GM12872 (cell line): ENCODE results near the gene GABRR2.
A peak's percentile ranks its signal among the peaks of the same experiment; 100 is the strongest.

Experiments used
- TF ChIP-seq, protein P1 (sequence below): IDR thresholded peaks from 3 replicates; pipeline ENCODE4 v1.5.1; 2011; ENCODE audit warnings: low read depth, mild to moderate bottlenecking, low read length, moderate library complexity; ENCODE audit not compliant: insufficient read depth

The GABRR2 gene

DNA sequence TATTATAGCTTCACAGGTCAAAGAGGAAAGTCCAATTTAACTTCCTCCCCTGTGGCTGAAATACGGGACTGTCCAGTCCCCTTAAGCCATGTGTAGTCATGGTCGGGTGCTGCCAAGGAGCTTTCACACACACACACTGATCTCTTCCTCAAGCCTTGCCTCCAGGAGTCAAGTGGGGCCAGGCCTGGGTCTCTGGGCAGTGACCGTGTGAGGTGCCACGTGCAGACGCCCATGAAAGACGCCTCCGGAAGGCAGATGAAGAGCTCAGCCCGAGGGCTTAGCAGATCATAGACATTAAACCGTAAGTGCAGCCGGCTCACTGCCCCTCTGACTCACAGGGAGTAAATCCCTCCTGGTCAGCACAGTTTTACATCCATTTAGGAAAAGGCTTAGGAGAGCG lies 4.2 kb downstream of the GABRR2 start:
- TF ChIP-seq, protein P1, sequence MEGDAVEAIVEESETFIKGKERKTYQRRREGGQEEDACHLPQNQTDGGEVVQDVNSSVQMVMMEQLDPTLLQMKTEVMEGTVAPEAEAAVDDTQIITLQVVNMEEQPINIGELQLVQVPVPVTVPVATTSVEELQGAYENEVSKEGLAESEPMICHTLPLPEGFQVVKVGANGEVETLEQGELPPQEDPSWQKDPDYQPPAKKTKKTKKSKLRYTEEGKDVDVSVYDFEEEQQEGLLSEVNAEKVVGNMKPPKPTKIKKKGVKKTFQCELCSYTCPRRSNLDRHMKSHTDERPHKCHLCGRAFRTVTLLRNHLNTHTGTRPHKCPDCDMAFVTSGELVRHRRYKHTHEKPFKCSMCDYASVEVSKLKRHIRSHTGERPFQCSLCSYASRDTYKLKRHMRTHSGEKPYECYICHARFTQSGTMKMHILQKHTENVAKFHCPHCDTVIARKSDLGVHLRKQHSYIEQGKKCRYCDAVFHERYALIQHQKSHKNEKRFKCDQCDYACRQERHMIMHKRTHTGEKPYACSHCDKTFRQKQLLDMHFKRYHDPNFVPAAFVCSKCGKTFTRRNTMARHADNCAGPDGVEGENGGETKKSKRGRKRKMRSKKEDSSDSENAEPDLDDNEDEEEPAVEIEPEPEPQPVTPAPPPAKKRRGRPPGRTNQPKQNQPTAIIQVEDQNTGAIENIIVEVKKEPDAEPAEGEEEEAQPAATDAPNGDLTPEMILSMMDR: no peak

DNA sequence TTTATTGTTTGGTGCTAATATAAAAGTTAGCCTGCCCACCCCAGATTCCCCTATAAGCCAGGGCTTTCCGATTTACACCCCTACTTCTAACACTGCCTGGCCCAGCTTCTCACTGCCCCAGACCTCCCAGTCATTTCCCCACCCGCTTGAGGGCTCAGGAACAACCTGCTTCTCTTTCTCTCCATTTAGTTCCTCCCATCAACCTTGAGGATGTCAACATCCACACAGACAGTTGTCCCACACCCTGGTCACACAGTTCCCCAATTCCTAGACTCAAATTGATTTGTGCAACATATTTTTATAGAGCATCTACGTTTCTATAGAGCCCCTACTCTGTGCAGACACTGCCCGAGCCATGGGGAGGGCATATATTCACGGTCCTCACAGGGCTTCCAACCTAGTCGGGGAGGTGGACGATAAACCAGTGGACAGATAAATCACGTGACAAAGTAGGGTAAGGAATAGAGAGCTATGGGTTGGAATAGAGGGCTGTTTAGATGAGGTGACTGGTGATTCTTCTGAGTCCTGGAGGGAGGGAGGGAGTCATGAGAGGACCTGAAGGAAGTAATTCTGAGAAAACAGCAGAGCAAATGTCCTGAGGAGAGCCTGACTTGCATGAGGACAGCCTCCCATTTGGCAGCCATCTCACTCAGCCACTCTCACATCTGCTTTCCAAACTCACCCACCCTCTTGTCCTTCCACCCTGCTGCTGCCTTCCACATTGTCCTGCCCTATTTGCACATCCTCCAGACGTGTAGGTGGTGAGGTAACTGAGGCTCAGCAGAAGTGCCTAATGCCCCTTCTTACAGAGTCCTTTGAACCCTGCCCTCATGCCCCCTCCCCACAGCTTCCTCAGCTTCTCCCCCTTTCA lies 6.3 kb downstream of the GABRR2 start:
- TF ChIP-seq, protein P1: no peak

DNA sequence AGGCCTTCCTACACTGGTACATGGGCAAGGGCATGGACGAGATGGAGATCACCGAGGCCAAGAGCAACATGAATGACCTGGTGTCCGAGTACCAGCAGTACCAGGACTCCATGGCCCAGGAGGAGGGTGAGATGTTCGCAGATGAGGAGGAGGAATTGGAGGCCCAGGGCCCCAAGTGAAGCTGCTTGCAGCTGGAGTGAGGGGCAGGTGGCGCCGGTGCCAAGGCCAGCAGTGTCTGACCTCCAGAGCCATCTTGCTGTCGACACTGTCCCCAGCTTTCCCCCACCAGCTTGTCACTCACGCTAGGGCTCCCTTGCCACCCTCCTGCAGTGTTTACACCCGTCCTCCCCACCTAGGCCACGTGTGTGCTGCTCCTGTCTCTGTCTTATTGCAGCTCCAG lies 12.2 kb downstream of the GABRR2 start:
- TF ChIP-seq, protein P1: no peak

DNA sequence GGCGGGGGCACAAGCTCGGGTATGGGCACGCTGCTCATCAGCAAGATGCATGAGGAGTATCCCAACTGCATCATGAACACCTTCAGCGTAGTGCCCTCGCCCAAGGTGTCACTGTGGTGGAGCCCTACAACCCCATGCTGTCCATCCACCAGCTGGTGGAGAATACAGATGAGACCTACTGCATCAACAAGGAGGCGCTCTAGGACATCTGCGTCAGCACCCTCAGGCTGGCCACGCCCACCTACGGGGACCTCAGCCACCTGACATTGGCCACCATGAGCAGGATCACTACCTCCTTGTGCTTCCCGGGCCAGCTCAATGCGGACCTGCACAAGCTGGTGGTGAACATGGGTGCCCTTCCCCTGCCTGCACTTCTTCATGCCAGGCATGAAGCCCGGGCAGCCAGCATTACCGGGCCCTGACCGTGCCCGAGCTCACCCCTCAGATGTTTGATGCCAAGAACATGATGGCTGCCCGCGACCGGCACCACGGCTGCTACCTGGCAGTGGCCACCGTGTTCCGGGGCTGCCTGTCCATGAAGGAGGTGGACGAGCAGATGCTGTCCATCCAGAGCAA lies 12.8 kb downstream of the GABRR2 start:
- TF ChIP-seq, protein P1: no peak

DNA sequence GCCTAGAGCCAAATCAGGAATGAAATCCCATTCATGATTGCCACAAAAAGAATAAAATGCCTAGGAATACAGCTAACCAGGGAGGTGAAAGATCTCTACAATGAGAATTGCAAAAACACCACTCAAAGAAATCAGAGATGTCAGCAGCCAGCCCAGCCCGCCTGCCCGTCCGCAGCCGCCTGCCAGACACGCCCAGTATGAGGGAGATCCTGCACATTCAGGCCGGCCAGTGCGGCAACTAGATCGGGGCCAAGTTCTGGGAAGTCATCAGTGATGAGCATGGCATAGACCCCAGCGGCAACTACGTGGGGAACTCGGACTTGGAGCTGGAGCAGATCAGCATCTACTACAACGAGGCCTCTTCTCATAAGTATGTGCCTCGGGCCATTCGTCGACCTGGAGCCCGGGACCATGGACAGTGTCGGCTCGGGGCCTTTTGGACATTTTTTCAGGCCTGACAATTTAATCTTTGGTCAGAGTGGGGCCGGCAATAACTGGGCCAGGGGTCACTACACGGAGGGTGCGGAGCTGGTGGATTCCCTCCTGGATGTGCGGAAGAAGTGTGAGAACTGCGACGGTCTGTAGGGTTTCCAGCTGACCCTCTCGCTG lies 13.4 kb downstream of the GABRR2 start:
- TF ChIP-seq, protein P1: no peak

DNA sequence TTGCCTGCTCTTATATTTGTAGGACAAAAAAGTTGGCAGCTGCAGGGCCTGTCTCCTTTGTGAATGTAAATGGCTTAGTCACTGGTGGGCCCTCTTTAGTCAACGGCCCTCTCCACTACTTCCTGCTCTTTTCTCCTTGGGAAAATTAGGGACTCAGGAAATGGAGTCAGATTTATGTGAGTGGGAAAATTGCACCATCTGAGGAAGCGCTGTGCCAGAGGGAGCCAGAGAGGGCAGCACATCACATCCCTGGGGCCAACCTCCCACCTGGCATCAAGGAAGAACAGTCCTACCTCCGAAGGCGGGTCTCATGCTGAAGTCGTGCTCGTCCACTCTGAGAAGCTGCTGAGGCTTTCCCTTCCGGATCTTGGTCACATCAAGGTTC lies 15.6 kb downstream of the GABRR2 start:
- TF ChIP-seq, protein P1: peak; percentile 34; the same call in 1 of the 3 replicates

DNA sequence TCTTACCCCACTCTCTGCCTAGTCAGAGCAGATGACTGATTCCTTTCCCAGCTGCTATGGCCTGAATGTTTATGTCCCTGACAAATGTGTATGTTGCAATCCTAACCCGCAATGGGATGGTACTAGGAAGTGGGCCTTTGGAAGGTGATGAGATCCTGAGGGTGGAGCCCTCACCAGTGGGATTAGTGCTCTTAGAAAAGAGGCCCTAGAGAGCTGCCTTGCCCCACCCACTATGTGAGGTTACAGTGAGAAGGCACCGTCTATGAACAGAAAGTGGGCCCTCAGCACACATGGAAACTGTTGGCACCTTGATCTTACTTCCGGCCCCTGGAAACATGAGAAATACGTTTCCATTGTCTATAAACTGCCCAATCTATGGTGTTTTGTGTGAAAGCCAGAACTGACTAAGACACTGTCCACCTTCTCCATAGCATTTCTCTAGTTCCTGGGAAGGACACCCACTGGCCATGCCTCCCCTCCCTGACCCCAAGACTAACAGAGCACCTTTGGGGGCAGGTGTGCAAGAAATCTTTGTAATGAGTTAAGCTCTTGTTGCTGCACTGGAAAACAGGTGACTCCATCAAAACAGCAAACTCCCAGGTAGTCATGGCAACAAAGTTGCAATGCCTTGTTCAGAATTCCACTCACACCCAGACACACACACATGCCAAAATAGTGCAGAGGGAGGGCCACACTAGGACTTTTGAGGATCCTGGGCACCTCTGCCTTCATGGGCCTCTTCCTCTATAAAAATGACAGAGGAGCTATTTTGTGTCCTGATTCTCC lies 16.2 kb downstream of the GABRR2 start:
- TF ChIP-seq, protein P1: no peak
